Measurements from ENCODE around the gene CDKN2A. TPM values are rescaled to one million over a fixed set of nuclear protein-coding genes. Genes with fewer than 3 reads are reported as not detected.
"Not testable (repeated sequence)": the region's sequence is repeated elsewhere in the genome, so short reads cannot be mapped to it uniquely, and the experiment has no call there.

The CDKN2A gene
- total RNA-seq, 1 donor from 2014 or later = not detected

GRCh38 chr9:21961569-21961968 lies 32.6 kb downstream of the CDKN2A start:
- Histone ChIP-seq H3K9me3 (ENCODE audit: control insufficient read depth in 3 of 3, low read length in 3 of 3) (peaks cover 0 to 3% (median 2%) of the 10 kb centered on the region in 3 donors), H3K36me3 (ENCODE audit: control insufficient read depth in 3 of 3, insufficient read depth in 3 of 3, low read length in 3 of 3) (no peaks in the 10 kb centered on the region), H3K4me1 (ENCODE audit: control insufficient read depth in 3 of 3, insufficient read depth in 3 of 3, low read length in 3 of 3) (peaks cover 10 to 12% (median 11%) of the 10 kb centered on the region in 3 donors), H3K27ac (ENCODE audit: low read depth, low read length) (no peak overlapping the region), H3K27me3 (ENCODE audit: control insufficient read depth in 3 of 3, insufficient read depth in 3 of 3, low read length in 3 of 3) (peaks cover 20 to 30% (median 22%) of the 10 kb centered on the region in 3 donors), H3K9ac (ENCODE audit: low read depth in 1 of 3, low read length in 3 of 3) (no peak overlapping the region), H3K4me3 (ENCODE audit: low read length in 3 of 3) (no peak overlapping the region)

- H3K4me1 ChIP-seq (ENCODE audit: control insufficient read depth in 3 of 3, insufficient read depth in 3 of 3, low read length in 3 of 3); H3K4me3 ChIP-seq (ENCODE audit: low read length in 3 of 3); H3K27me3 ChIP-seq (ENCODE audit: control insufficient read depth in 3 of 3, insufficient read depth in 3 of 3, low read length in 3 of 3); H3K36me3 ChIP-seq (ENCODE audit: control insufficient read depth in 3 of 3, insufficient read depth in 3 of 3, low read length in 3 of 3); H3K27ac ChIP-seq (ENCODE audit: low read depth, low read length); H3K9me3 ChIP-seq (ENCODE audit: control insufficient read depth in 3 of 3, low read length in 3 of 3); H3K9ac ChIP-seq (ENCODE audit: low read depth in 1 of 3, low read length in 3 of 3): not testable (repeated sequence)
Measured at GRCh38 chr9:21959268-21959667, 34.9 kb downstream of the CDKN2A start.

- Histone ChIP-seq H3K9ac (ENCODE audit: low read depth in 1 of 3, low read length in 3 of 3) (no peak overlapping the region), H3K36me3 (ENCODE audit: control insufficient read depth in 3 of 3, insufficient read depth in 3 of 3, low read length in 3 of 3) (no peaks in the 10 kb centered on the region), H3K4me1 (ENCODE audit: control insufficient read depth in 3 of 3, insufficient read depth in 3 of 3, low read length in 3 of 3) (no peaks in the 10 kb centered on the region), H3K4me3 (ENCODE audit: low read length in 3 of 3) (no peak overlapping the region), H3K9me3 (ENCODE audit: control insufficient read depth in 3 of 3, low read length in 3 of 3) (peaks cover 0 to 3% (median 2%) of the 10 kb centered on the region in 3 donors), H3K27me3 (ENCODE audit: control insufficient read depth in 3 of 3, insufficient read depth in 3 of 3, low read length in 3 of 3) (peaks cover 0 to 6% (median 2%) of the 10 kb centered on the region in 3 donors), H3K27ac (ENCODE audit: low read depth, low read length) (no peak overlapping the region)
Measured at GRCh38 chr9:21958833-21959232, 35.4 kb downstream of the CDKN2A start.

DNA sequence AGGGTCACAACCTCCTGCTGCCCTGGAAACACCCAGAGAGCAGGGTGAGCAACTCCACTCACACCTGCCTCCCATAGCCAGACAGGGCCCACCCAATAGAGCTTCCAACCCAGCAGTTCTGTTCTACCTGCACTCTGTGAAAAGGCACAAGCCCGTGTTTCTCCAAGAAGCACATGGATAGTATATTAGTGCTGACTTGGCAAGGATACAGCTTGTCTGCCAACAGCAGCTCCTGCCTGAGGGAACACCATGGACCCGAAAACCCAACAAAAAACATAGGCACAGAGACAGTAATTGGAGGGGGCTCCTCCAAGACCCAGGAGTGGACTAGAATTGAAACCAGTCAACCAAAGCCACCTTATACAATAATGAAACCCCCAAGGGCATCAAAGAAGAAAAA lies 48.6 kb downstream of the CDKN2A start:
- H3K27ac ChIP-seq (ENCODE audit: low read depth, low read length) = no peak overlapping the region
- peaks cover 0 to 4% (median 0%) of the 10 kb centered on the region in 3 donors for H3K27me3 ChIP-seq (ENCODE audit: control insufficient read depth in 3 of 3, insufficient read depth in 3 of 3, low read length in 3 of 3)
- no peak overlapping the region for H3K4me3 ChIP-seq (ENCODE audit: low read length in 3 of 3)
- no peaks in the 10 kb centered on the region for H3K4me1 ChIP-seq (ENCODE audit: control insufficient read depth in 3 of 3, insufficient read depth in 3 of 3, low read length in 3 of 3)
- H3K36me3 ChIP-seq (ENCODE audit: control insufficient read depth in 3 of 3, insufficient read depth in 3 of 3, low read length in 3 of 3) = no peaks in the 10 kb centered on the region
- H3K9me3 ChIP-seq (ENCODE audit: control insufficient read depth in 3 of 3, low read length in 3 of 3) = no peaks in the 10 kb centered on the region
- no peak overlapping the region for H3K9ac ChIP-seq (ENCODE audit: low read depth in 1 of 3, low read length in 3 of 3)

DNA sequence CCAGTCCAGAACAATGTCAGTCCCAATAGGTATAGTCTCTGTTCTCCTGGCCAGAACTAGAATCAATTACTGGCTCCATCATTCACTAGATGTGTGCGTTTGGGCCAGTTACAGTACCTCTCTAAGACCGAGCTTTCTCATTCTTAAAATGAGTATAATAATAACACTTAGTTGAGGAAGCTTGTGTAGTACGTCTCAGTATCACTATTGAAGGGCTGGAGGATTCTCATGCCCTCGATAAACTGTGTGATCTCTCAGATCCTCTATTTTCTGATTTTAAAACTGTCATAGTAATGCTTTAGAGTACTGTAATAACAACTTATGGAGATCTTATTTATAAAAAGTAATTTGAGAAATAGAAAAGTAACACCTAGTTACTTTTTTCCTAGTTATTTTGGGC lies 50.7 kb downstream of the CDKN2A start:
- H3K4me1 ChIP-seq (ENCODE audit: control insufficient read depth in 3 of 3, insufficient read depth in 3 of 3, low read length in 3 of 3) = no peaks in the 10 kb centered on the region
- peaks cover 0 to 4% (median 0%) of the 10 kb centered on the region in 3 donors for H3K27me3 ChIP-seq (ENCODE audit: control insufficient read depth in 3 of 3, insufficient read depth in 3 of 3, low read length in 3 of 3)
- H3K9ac ChIP-seq (ENCODE audit: low read depth in 1 of 3, low read length in 3 of 3) = no peak overlapping the region
- H3K27ac ChIP-seq (ENCODE audit: low read depth, low read length) = no peak overlapping the region
- no peak overlapping the region for H3K4me3 ChIP-seq (ENCODE audit: low read length in 3 of 3)
- H3K36me3 ChIP-seq (ENCODE audit: control insufficient read depth in 3 of 3, insufficient read depth in 3 of 3, low read length in 3 of 3) = no peaks in the 10 kb centered on the region
- H3K9me3 ChIP-seq (ENCODE audit: control insufficient read depth in 3 of 3, low read length in 3 of 3) = no peaks in the 10 kb centered on the region

GRCh38 chr9:21941337-21941995 lies 52.7 kb downstream of the CDKN2A start:
- Histone ChIP-seq H3K4me3 (ENCODE audit: low read length in 3 of 3) (no peak overlapping the region), H3K9me3 (ENCODE audit: control insufficient read depth in 3 of 3, low read length in 3 of 3) (no peaks in the 10 kb centered on the region), H3K9ac (ENCODE audit: low read depth in 1 of 3, low read length in 3 of 3) (no peak overlapping the region), H3K4me1 (ENCODE audit: control insufficient read depth in 3 of 3, insufficient read depth in 3 of 3, low read length in 3 of 3) (no peaks in the 10 kb centered on the region), H3K27me3 (ENCODE audit: control insufficient read depth in 3 of 3, insufficient read depth in 3 of 3, low read length in 3 of 3) (peaks cover 0 to 4% (median 0%) of the 10 kb centered on the region in 3 donors), H3K36me3 (ENCODE audit: control insufficient read depth in 3 of 3, insufficient read depth in 3 of 3, low read length in 3 of 3) (no peaks in the 10 kb centered on the region), H3K27ac (ENCODE audit: low read depth, low read length) (no peak overlapping the region)

- Histone ChIP-seq H3K9me3 (ENCODE audit: control insufficient read depth in 3 of 3, low read length in 3 of 3) (no peaks in the 10 kb centered on the region), H3K4me3 (ENCODE audit: low read length in 3 of 3) (no peak overlapping the region), H3K27ac (ENCODE audit: low read depth, low read length) (no peak overlapping the region), H3K27me3 (ENCODE audit: control insufficient read depth in 3 of 3, insufficient read depth in 3 of 3, low read length in 3 of 3) (no peaks in the 10 kb centered on the region), H3K4me1 (ENCODE audit: control insufficient read depth in 3 of 3, insufficient read depth in 3 of 3, low read length in 3 of 3) (no peaks in the 10 kb centered on the region), H3K36me3 (ENCODE audit: control insufficient read depth in 3 of 3, insufficient read depth in 3 of 3, low read length in 3 of 3) (peaks cover 0 to 3% (median under 1%) of the 10 kb centered on the region in 3 donors), H3K9ac (ENCODE audit: low read depth in 1 of 3, low read length in 3 of 3) (no peak overlapping the region)
Measured at GRCh38 chr9:21936161-21936560, 58.0 kb downstream of the CDKN2A start.

- Histone ChIP-seq H3K4me1 (ENCODE audit: control insufficient read depth in 3 of 3, insufficient read depth in 3 of 3, low read length in 3 of 3) (no peaks in the 10 kb centered on the region), H3K36me3 (ENCODE audit: control insufficient read depth in 3 of 3, insufficient read depth in 3 of 3, low read length in 3 of 3) (peaks cover 0 to 7% (median 3%) of the 10 kb centered on the region in 3 donors), H3K27ac (ENCODE audit: low read depth, low read length) (no peak overlapping the region), H3K27me3 (ENCODE audit: control insufficient read depth in 3 of 3, insufficient read depth in 3 of 3, low read length in 3 of 3) (no peaks in the 10 kb centered on the region), H3K9me3 (ENCODE audit: control insufficient read depth in 3 of 3, low read length in 3 of 3) (no peaks in the 10 kb centered on the region), H3K4me3 (ENCODE audit: low read length in 3 of 3) (no peak overlapping the region), H3K9ac (ENCODE audit: low read depth in 1 of 3, low read length in 3 of 3) (no peak overlapping the region)
Measured at GRCh38 chr9:21935631-21936030, 58.6 kb downstream of the CDKN2A start.

DNA sequence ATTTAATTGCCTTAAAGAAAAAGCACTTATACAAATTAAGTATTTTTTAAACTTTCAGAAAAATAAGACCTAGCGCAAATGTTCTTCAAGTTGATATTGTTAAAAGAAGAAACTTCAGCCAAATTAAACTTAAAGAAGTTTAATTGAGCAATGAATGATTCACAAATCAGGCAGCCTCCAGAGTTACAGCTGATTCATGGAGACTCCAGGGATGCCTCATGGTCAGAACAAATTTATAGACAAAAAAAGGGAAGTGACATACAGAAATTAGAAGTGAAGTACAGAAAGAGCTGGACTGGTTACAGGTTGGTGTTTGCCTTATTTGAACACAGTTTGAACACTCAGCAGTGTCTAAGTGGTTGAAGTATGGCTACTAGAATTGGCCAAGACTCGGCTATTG lies 60.3 kb downstream of the CDKN2A start:
- no peak overlapping the region for H3K4me3 ChIP-seq (ENCODE audit: low read length in 3 of 3)
- no peaks in the 10 kb centered on the region for H3K4me1 ChIP-seq (ENCODE audit: control insufficient read depth in 3 of 3, insufficient read depth in 3 of 3, low read length in 3 of 3)
- no peak overlapping the region for H3K27ac ChIP-seq (ENCODE audit: low read depth, low read length)
- no peaks in the 10 kb centered on the region for H3K27me3 ChIP-seq (ENCODE audit: control insufficient read depth in 3 of 3, insufficient read depth in 3 of 3, low read length in 3 of 3)
- H3K9ac ChIP-seq (ENCODE audit: low read depth in 1 of 3, low read length in 3 of 3) = no peak overlapping the region
- no peaks in the 10 kb centered on the region for H3K9me3 ChIP-seq (ENCODE audit: control insufficient read depth in 3 of 3, low read length in 3 of 3)
- H3K36me3 ChIP-seq (ENCODE audit: control insufficient read depth in 3 of 3, insufficient read depth in 3 of 3, low read length in 3 of 3) = peaks cover 0 to 7% (median 3%) of the 10 kb centered on the region in 3 donors

DNA sequence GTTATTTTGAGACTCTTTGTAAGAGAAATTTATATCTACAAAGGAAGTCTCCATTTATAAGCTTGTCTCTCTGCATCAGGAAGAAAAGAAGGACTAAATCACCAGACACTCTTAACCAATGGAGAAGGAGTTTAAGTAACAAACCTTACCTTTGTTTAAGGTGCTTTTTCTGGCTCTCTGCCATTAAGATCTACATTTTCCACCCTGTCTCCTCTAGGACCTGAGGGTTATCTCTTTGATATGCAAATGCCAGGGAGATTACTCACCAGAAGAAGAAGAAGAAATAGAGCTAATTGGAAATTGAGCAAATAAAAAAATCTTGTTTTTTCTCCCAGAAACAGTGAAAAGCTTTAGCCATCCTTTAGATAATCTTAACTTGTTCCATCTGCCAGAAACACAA lies 60.9 kb downstream of the CDKN2A start:
- Histone ChIP-seq H3K27ac (ENCODE audit: low read depth, low read length) (no peak overlapping the region), H3K9me3 (ENCODE audit: control insufficient read depth in 3 of 3, low read length in 3 of 3) (no peaks in the 10 kb centered on the region), H3K4me3 (ENCODE audit: low read length in 3 of 3) (no peak overlapping the region), H3K4me1 (ENCODE audit: control insufficient read depth in 3 of 3, insufficient read depth in 3 of 3, low read length in 3 of 3) (no peaks in the 10 kb centered on the region), H3K27me3 (ENCODE audit: control insufficient read depth in 3 of 3, insufficient read depth in 3 of 3, low read length in 3 of 3) (no peaks in the 10 kb centered on the region), H3K9ac (ENCODE audit: low read depth in 1 of 3, low read length in 3 of 3) (no peak overlapping the region), H3K36me3 (ENCODE audit: control insufficient read depth in 3 of 3, insufficient read depth in 3 of 3, low read length in 3 of 3) (peaks cover 0 to 7% (median 3%) of the 10 kb centered on the region in 3 donors)
